Measurements from ENCODE around the gene CDC5L.

DNA sequence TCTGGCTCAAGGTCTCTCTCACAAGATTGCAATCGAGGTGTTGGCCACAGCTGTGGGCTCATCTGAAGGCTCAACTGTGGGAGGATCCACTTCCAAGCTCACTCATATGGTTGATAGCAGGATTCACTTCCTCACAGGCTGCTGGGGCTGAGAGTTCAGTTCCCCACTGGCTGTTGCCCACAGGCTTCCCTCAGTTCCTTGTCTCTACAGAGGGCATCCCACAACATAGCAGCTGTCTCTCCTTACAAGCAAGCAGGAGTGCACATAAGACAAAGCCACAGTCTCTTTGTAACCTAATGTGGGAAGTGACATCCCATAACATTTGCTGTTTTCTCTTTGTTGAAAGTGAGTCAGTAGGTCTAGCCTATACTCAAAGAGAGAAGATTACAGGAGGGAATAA, 31.0 kb upstream of the CDC5L start:
- TF ChIP-seq, protein P1, sequence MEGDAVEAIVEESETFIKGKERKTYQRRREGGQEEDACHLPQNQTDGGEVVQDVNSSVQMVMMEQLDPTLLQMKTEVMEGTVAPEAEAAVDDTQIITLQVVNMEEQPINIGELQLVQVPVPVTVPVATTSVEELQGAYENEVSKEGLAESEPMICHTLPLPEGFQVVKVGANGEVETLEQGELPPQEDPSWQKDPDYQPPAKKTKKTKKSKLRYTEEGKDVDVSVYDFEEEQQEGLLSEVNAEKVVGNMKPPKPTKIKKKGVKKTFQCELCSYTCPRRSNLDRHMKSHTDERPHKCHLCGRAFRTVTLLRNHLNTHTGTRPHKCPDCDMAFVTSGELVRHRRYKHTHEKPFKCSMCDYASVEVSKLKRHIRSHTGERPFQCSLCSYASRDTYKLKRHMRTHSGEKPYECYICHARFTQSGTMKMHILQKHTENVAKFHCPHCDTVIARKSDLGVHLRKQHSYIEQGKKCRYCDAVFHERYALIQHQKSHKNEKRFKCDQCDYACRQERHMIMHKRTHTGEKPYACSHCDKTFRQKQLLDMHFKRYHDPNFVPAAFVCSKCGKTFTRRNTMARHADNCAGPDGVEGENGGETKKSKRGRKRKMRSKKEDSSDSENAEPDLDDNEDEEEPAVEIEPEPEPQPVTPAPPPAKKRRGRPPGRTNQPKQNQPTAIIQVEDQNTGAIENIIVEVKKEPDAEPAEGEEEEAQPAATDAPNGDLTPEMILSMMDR (IDR thresholded peaks at IDR 0.05): no peak
- no peak for TF ChIP-seq POLR2A (IDR thresholded peaks at IDR 0.05)
